ENCODE data around the gene MAP3K21.

MAP3K21 gene

DNA sequence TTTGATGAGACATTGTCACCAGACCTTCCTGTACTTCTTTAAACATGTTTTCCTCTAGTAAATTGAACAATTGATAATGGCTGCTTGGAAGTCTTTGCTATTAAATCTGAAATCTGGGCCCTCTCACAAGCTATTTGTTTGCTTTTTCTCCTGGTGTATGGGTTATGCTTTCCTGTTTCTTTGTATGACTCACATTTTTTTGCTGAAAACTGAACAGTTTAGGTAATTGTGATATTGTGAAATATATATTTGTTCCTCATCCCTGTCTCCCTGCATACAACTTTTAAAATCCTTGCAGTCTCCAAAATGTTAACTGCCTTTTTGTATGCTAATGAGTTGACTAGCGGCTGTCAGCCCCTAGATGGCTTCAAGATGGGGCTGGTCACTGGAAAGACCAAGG is 61.6 kb downstream of the MAP3K21 start:
- no peak for DNase-seq (ENCODE audit: low read depth, low spot score)

DNA sequence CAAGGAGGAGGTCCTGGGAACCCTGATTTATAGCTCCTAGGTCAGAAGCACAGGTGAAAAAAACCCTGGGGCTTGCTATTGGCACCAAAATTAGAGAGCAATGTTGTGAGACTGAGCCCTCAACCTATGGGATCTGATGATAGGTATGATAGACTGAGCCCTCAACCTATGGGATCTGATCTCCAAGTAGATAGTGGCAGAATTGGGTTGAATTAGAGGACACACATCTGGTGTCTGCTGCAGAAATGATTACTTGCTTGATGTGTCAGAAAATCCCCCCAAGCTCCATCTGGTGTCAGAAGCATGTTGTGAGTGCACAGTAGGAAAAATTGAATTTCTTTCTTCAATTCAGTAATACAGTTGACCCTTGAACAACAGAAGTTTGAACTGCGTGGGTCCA is 62.4 kb downstream of the MAP3K21 start:
- DNase-seq (ENCODE audit: low read depth, low spot score), result no peak

GRCh38 chr1:233390842-233391737 is 63.6 kb downstream of the MAP3K21 start:
- no peak for DNase-seq (ENCODE audit: low read depth, low spot score)

GRCh38 chr1:233393084-233393840 is 65.7 kb downstream of the MAP3K21 start:
- DNase-seq (ENCODE audit: low read depth, low spot score), result no peak

DNA sequence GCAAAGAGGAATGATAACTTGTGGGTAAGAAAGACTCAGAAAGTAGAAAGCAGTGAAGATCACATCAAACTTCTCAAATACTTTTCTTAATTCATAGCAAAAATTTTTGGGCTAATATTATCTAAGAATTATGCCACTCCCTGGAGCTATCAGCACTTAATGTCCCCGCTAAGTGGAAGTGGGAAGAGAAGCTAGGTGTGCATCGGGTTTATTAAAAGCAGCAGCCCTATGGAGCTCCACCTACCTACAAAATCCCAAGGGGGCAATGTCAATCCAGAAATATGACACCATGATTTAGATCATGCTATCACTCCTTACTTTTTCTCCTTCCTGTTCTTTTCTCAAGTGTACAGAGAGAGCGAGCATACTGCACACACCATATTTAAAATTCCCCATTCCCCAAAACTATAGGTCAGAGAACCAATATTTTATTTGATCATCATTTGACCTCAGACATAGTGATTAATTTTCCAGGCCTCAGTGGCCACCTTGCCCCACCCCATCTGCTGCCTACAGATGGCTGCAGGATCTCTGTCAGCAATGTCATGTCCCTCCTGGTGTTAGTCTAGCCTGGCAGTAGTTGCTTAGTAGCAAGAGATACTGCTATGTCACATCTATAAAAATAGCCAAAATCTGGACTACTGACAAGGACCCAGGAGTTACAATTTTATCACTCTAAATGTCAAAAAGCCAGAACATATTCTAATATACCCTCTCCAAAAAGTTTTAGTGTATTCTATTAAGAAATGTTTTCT is 66.6 kb downstream of the MAP3K21 start:
- DNase-seq (ENCODE audit: low read depth, low spot score), result no peak

GRCh38 chr1:233394860-233395717 is 67.6 kb downstream of the MAP3K21 start:
- DNase-seq (ENCODE audit: low read depth, low spot score), result peak; percentile 20

- DNase-seq (ENCODE audit: low read depth, low spot score), result no peak
Measured at GRCh38 chr1:233395863-233396646, 68.5 kb downstream of the MAP3K21 start.

DNA sequence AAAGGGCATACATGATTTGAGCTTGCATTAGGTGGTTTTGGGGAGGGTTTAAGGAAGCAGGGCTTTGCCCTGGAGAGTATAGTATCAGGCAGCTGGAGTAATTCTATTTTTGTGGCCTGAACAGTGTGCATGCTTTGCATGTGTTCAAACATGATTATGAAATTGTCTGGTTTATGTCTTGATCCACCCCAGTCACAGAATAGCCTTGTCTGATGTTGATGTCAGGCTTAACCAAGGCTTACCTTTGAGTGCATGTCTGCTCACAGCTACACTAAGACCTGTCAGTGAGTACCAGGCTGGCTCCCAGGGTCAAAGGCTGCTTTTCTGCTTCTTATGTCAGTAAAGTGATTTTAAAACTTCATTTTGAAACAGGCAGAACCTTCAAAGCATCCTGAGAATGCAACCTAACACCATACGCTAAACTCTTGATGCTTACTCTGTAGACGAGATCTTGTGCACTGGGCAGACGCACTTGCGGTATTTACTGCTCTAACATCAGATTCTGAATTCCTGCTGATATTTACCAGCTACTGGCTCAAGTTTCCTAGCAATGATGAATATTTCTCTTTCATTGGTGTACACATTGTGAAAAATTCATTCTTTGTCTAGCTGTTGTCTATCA is 78.9 kb downstream of the MAP3K21 start:
- DNase-seq (ENCODE audit: low read depth, low spot score), result no peak

- no peak for DNase-seq (ENCODE audit: low read depth, low spot score)
Measured at GRCh38 chr1:233406994-233407631, 79.6 kb downstream of the MAP3K21 start.

- DNase-seq (ENCODE audit: low read depth, low spot score), result no peak
Measured at GRCh38 chr1:233409540-233409939, 82.0 kb downstream of the MAP3K21 start.

DNA sequence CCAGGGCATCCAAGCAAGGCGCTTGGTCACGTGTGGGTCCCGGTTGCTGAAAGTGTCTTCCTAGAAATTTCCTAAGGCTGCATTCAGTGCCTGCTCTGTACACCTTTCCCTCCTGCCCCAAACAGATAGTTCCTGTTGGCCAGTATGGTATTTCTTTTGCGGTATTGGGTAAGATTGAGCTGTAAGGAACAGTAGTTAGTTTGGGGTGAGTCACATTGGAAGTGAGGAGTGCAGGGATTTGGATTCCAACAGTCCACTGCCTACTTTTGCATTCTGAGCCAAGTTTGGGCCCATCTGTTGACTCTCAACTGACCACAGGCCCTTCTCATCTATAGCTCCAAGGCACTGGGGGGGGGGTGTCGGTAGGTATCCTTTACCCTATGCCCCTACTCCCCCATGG is 83.4 kb downstream of the MAP3K21 start:
- no peak for DNase-seq (ENCODE audit: low read depth, low spot score)

- DNase-seq (ENCODE audit: low read depth, low spot score), result no peak
Measured at GRCh38 chr1:233412812-233413211, 85.3 kb downstream of the MAP3K21 start.

DNA sequence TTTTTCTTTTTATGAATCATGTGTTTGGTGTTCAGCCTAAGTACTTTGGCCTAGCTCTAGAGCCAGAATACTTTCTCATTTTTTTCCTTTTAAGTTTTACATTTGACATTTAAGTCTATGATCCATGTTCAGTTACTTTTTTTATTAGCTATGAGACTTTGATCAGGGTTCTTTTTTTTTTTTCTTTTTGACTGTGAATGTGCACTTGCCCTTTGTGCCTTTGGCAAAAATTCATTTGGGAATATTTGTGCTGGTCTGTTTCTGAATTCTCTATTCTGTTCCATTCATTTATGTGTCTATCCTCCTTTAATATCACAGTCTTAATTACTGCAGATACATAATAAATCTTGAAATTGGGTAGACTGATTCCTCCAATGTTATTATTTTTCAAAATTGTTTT is 93.8 kb downstream of the MAP3K21 start:
- DNase-seq (ENCODE audit: low read depth, low spot score), result no peak

DNA sequence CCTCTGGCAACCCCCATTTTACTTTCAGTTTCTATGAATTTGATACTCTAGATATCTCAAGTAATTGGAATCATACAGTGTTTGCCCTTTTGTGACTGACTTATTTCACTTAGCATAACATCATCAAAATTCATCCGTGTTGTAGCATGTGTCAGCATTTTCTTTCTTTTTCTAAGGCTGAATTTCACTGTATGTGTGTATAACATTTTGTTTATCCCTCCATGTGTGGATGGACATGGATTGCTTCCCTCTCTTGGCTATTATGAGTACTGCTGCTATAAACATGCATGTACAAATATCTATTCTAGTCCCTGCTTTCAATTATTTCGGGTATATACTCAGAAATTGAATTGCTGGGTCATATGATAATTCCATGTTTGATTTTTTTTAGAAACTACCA is 97.3 kb downstream of the MAP3K21 start:
- DNase-seq (ENCODE audit: low read depth, low spot score), result no peak

DNA sequence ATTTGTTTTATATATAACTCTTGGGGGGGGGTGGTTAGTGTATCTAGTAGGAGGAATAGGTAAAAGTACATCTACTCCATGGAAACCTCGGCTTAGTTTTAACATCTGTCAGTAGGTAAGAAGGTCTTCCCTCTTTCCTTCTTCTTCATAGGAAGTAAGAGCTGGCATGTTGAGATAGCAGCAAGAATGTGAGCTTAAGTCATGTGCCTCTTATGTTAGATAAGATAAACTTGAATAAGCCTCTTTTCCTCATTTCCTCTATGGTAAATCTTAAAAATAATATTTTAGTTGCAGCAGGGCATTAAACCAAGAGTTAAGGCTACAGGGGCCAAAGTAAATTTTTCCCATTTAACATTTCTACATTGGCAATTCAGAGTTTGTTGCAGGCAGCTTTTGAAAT is 100.4 kb downstream of the MAP3K21 start:
- DNase-seq (ENCODE audit: low read depth, low spot score), result no peak

DNA sequence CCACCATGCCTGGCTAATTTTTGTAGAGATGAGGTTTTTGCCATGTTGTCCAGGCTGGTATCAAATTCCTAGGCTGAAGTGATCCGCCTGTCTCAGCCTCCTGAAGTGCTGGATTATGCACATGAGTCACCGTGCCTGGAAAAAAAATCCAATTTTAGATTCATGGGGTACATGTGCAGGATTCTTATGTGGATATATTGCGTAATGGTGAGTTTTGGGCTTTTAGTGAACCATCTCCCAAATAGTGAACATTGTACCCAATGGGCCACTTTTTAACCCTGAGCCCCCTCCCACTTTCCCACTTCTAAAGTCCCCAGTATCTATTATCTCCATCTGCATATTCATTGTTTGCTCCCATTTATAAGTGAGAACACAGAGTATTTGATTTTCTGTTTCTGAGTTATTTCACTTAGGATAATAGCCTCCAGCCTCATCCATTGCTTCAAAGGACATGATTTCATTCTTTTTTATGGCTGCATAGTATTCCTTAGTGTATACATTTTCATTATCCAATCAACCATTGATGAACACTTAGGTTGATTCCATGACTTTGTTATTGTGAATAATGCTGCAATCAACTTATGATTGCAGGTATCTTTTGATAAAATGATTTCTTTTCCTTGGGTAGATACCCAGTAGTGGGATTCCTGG is 104.4 kb downstream of the MAP3K21 start:
- DNase-seq (ENCODE audit: low read depth, low spot score), result no peak

DNA sequence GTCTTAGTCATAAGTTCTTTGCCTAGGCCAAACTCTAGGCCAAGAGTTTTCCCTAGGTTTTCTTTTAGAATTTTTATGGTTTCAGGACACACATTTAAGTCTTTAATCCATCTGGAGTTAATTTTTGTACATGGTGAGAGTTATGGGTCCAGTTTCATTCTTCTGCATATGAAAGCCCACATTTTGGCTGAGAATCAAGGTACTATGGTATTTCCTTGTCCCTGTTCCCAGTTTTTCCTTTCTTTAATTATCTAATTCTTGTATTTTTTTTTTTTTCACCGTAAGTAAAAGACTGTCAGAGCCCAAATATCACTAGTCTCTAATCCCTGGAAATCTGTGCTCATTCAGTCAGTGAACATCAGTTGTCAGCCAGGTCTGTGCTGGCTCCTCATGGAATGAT is 105.4 kb downstream of the MAP3K21 start:
- no peak for DNase-seq (ENCODE audit: low read depth, low spot score)

DNA sequence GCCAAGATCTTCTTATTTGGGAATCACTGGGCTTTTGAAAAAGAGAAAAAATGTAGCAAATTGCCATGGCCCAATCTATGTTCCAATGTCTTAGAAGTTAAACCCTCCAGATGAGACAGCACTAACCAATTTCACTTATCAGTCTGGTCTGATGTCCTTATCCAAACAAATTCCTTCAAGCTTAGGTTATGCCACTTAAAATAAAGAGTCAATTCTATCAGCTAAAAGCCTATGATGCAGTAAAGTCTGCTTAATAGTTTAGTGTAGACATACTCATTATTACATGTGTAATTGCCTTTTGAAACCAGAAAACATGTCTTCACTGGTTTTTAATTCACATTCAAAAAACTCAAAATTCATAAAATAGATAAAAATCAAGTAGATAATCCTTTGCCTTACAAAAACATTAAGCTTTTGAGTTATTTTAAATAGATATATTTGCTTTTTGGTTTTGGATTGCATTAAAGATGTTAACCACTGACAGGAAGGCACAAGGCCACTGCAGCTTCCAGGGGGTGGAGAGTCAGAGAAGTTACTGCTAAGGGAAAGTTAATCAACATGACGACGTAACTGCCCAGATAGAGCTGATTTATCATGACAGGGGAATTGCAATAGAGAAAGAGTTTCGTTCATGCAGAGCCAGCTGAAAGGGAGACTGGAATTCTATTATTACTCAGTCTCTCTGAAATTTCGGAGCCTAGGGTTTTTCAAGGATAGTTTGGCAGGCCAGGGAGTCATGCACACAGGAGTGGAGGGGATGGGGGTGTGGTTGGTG is 106.1 kb downstream of the MAP3K21 start:
- no peak for DNase-seq (ENCODE audit: low read depth, low spot score)

All from iPS DF 19.7 (cell line).